ENCODE results near the gene GART.
"Not testable (repeated sequence)": the region's sequence is repeated elsewhere in the genome, so short reads cannot be mapped to it uniquely, and the experiment has no call there.

GART gene

DNA sequence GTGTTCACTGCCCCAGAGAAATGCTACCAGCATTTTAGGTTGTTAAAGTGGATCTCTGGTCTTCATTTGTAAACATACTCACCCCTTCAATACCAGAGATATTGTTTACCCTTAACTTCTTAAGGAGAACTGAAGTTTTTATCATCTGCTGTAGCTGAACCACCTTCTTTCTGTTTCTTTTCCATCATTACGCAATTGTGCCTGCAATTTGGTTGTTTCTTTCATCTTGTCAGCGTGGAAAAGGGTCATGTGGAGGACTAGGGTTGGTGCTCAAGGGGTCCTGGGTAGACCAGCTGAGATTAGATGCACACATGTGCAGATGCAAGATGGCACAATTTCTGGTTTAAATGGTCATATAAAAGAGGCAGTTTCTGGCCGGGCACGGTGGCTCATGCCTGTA lies 23.0 kb downstream of the GART start:
- H3K27ac Mint-ChIP-seq, result no peak overlapping the region
- no peak overlapping the region for H3K4me3 Mint-ChIP-seq
- intact Hi-C loops (cut with micrococcal nuclease), result no loop called here
- no peaks in the 10 kb centered on the region for H3K9me3 Mint-ChIP-seq
- H3K27me3 Mint-ChIP-seq, result no peaks in the 10 kb centered on the region
- H3K36me3 Mint-ChIP-seq (ENCODE audit: low read depth), result peaks cover 76% of the 10 kb centered on the region
- H3K4me1 Mint-ChIP-seq (ENCODE audit: low read depth), result no peaks in the 10 kb centered on the region

DNA sequence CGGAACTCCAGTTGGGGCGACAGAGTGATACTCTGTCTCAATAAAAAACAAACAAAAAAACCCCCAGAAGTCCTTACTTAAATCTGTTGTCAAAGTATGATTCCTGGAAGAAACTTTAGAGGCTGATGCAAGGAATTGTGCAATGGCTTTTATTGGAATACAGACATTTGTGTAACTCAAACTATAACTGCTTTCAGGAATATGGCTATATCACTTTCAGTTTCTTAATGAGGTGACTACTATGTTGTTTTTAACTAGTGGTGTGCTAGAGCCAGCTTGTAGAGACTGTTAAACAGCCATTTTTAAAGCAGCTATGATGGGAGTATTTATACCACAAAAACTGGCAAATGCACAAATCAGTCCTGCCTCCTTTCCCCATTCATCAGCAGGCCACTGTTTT lies 27.7 kb downstream of the GART start:
- Mint-ChIP-seq H3K4me1 (ENCODE audit: low read depth) (no peaks in the 10 kb centered on the region), H3K36me3 (ENCODE audit: low read depth) (peaks cover 91% of the 10 kb centered on the region), H3K27me3 (no peaks in the 10 kb centered on the region), H3K4me3 (no peak overlapping the region), H3K27ac (no peak overlapping the region), H3K9me3 (no peaks in the 10 kb centered on the region)
- intact Hi-C loops (cut with micrococcal nuclease), result no loop called here

DNA sequence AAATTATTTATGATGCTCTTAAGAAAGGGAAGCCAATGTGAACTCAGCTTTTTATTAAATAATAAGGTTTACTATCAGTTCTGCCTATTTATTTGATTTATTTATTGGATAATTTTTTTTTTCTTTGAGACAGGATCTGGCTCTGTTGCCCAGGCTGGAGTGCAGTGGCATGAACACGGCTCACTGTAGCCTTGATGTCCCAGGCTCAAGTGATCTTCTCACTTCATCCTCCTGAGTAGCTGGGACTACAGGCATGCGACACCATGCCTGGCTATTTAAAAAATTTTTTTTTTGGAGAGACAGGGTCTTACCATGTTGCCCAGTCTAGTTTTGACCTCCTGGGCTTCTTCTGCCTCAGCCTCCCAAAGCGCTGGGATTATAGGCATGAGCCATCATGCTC lies 29.4 kb downstream of the GART start:
- H3K27me3 Mint-ChIP-seq, result no peaks in the 10 kb centered on the region
- peaks cover 95% of the 10 kb centered on the region for H3K36me3 Mint-ChIP-seq (ENCODE audit: low read depth)
- H3K4me1 Mint-ChIP-seq (ENCODE audit: low read depth), result no peaks in the 10 kb centered on the region
- intact Hi-C loops (cut with micrococcal nuclease), result no loop called here
- H3K9me3 Mint-ChIP-seq, result no peaks in the 10 kb centered on the region
- H3K27ac Mint-ChIP-seq, result no peak overlapping the region
- no peak overlapping the region for H3K4me3 Mint-ChIP-seq

DNA sequence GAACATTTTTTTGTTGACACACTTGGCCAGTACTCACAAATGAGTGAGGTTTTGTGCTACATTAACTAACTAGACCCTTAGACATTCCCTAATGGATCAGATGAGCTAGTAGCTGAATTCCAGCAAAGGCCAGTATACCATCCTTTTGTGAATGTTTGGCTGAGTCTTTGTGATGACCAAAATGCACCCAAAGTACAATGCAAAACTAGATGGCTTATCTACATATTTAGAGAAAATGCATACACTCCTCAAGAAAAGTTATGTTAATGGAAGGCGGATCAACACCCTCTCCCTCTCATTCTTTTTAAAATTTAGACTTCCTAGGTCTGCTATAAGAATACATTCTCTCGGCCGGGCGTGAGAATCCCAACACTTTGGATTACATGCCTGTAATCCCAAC lies 30.3 kb downstream of the GART start:
- Mint-ChIP-seq H3K27ac (no peak overlapping the region), H3K36me3 (ENCODE audit: low read depth) (peaks cover 95% of the 10 kb centered on the region), H3K4me1 (ENCODE audit: low read depth) (no peaks in the 10 kb centered on the region), H3K4me3 (no peak overlapping the region), H3K27me3 (no peaks in the 10 kb centered on the region), H3K9me3 (no peaks in the 10 kb centered on the region)
- intact Hi-C loops (cut with micrococcal nuclease), result no loop called here

DNA sequence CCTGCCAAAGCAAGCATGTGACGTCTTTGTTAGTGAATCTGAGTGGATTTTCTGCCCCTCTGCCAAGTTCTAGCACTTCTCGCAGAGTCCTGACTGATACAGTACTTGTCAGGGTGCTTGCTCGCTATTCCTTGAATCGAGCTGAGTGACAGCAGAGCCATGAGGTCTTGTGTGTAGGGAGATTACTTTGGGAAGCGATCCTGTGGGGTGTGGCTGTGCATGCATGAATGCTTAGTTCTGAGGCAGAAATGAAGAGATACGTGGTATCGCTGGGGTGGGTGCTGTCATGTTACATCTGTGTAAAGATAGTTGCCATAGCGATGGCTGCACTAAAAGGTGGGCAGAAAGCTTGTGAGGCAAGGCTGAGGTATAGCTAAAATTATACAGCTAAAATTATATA lies 31.1 kb downstream of the GART start:
- intact Hi-C loops (cut with micrococcal nuclease), result no loop called here
- Mint-ChIP-seq H3K4me1 (ENCODE audit: low read depth) (no peaks in the 10 kb centered on the region), H3K36me3 (ENCODE audit: low read depth) (peaks cover 95% of the 10 kb centered on the region), H3K9me3 (no peaks in the 10 kb centered on the region), H3K27me3 (no peaks in the 10 kb centered on the region), H3K4me3 (no peak overlapping the region), H3K27ac (no peak overlapping the region)

DNA sequence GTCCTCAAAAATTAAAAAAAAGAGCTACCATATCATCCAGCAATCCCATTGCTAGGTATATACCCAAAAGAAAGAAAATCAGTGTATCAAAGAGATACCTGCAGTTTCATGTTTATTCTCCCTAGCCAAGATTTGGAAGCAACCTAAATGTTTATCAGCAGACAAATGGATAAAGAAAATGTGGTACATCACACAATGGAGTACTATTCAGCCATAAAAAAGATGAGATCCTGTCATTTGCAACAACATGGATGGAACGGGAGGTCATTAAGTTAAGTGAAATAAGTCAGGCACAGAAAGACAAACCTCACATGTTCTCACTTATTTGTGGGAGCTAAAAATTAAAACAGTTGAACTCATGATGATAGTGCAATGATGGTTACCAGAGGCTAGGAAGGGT lies 34.9 kb downstream of the GART start:
- intact Hi-C loops (cut with micrococcal nuclease); H3K27ac Mint-ChIP-seq; H3K4me3 Mint-ChIP-seq; H3K27me3 Mint-ChIP-seq; H3K4me1 Mint-ChIP-seq (ENCODE audit: low read depth); H3K9me3 Mint-ChIP-seq: not testable (repeated sequence)
- H3K36me3 Mint-ChIP-seq (ENCODE audit: low read depth), result peaks cover 95% of the 10 kb centered on the region

DNA sequence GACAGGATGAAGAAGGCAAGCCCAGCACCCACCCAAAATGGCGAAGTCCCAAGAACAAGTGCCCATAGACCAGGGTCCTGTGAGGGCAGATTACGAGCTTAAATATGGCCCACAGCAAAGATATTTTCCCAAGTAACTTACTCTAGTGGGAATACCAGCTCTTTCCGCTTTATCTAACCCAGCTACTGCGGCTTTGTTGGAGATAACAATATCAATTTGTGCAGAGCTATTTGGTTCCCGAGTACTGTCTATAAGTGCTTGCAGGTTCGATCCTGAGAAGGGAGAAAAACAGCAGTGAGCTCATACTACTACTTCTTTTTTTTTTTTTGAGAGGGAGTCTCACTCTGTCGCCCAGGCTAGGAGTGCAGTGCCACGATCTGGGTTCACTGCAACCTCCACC lies 36.1 kb downstream of the GART start:
- intact Hi-C loops (cut with micrococcal nuclease), result no loop called here
- Mint-ChIP-seq H3K4me3 (no peak overlapping the region), H3K4me1 (ENCODE audit: low read depth) (no peaks in the 10 kb centered on the region), H3K27ac (no peak overlapping the region), H3K27me3 (no peaks in the 10 kb centered on the region), H3K36me3 (ENCODE audit: low read depth) (peaks cover 91% of the 10 kb centered on the region), H3K9me3 (no peaks in the 10 kb centered on the region)

DNA sequence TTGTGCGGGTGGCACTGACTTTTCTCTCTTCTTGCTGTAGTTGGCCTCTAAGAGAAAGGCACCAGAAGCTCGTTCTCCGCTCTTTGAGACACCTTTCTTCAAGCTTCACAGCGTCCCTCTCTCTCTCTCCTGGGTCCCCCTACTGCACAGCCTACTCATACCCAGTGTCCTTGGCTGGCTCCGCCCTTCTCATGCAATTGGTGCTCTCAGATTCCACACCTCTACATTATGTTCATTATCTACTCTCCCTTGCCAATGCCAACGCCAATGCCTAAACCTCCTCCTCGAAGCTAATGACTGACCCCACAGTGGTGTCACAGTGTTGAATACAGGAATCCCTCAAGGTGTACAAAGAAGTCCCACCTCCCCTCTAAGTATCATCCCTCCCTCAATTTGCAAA lies 45.6 kb downstream of the GART start:
- H3K27ac Mint-ChIP-seq, result no peak overlapping the region
- no peaks in the 10 kb centered on the region for H3K4me1 Mint-ChIP-seq (ENCODE audit: low read depth)
- intact Hi-C loops (cut with micrococcal nuclease), result no loop called here
- H3K36me3 Mint-ChIP-seq (ENCODE audit: low read depth), result peaks cover 7% of the 10 kb centered on the region
- peaks cover 2% of the 10 kb centered on the region for H3K27me3 Mint-ChIP-seq
- H3K4me3 Mint-ChIP-seq, result no peak overlapping the region
- no peaks in the 10 kb centered on the region for H3K9me3 Mint-ChIP-seq

DNA sequence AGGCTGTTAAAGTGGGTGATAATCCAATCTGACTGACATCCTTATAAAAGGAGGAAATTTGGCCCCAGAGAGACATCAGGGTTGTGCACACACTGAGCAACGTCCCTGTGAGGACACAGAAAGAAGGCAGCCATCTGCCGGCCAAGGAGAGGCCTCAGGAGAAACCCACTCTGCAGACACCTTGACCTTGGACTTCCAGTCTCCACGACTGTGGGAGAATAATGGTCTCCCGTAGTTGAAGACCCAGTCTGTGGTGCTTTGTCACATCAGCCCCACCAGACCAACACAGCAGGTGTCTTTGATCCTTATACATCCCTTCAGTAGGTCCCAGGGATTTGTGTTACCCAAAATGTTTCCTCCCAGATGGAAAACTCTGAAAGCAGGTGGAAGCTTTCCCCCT lies 46.2 kb downstream of the GART start:
- Mint-ChIP-seq H3K4me3 (no peak overlapping the region), H3K9me3 (no peaks in the 10 kb centered on the region), H3K27ac (no peak overlapping the region), H3K27me3 (peaks cover 2% of the 10 kb centered on the region), H3K36me3 (ENCODE audit: low read depth) (peaks cover 8% of the 10 kb centered on the region), H3K4me1 (ENCODE audit: low read depth) (no peaks in the 10 kb centered on the region)
- intact Hi-C loops (cut with micrococcal nuclease), result no loop called here

DNA sequence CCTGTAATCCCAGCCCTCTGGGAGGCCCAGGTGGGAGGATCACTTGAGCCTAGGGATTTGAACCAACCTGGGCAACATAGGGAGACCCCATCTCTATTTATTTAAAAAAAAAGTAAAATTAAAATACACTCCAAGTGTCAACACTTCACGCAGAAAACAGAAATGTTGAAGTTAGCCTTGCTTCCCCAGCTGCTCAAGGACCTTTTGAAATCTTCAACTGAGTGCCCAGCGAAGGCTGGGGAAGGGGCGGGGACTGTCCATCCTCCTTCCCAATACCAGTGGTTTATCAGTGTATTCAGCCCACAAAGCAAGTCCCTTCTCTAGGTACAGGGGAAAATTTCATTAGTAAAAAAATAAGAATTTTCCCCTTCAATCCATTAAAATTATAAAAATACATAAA lies 48.2 kb downstream of the GART start:
- H3K4me1 Mint-ChIP-seq (ENCODE audit: low read depth), result no peaks in the 10 kb centered on the region
- intact Hi-C loops (cut with micrococcal nuclease), result loop anchor here (5.0 kb wide), 1 partner anchor 49 kb away; the partner anchor contains the start of genes GART and SON
- H3K27me3 Mint-ChIP-seq, result peaks cover 2% of the 10 kb centered on the region
- no peaks in the 10 kb centered on the region for H3K9me3 Mint-ChIP-seq
- no peak overlapping the region for H3K27ac Mint-ChIP-seq
- no peak overlapping the region for H3K4me3 Mint-ChIP-seq
- H3K36me3 Mint-ChIP-seq (ENCODE audit: low read depth), result peaks cover 14% of the 10 kb centered on the region

DNA sequence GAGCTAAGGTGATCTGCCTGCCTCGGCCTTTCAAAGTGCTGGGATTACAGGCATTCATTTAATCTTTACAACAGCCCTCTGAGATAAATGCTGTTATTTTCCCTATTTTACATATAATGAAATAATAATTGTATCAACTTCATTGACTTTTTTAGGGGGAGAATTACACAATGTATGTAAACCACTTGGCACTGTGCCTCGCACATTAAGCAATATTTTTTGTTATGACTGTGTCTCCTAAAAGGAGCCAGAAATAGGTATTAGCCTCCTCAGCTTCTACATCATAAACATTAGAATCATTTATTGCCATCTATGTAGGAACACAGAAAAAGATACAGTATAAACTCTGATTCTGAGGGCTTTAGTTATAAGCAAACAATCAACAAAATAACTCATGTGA lies 49.3 kb downstream of the GART start:
- intact Hi-C loops (cut with micrococcal nuclease), result loop anchor here (5.0 kb wide), 1 partner anchor 50 kb away; the partner anchor contains the start of genes GART and SON
- Mint-ChIP-seq H3K4me3 (no peak overlapping the region), H3K4me1 (ENCODE audit: low read depth) (no peaks in the 10 kb centered on the region), H3K36me3 (ENCODE audit: low read depth) (peaks cover 19% of the 10 kb centered on the region), H3K27ac (peak overlapping the region; percentile 90), H3K27me3 (peaks cover 2% of the 10 kb centered on the region), H3K9me3 (no peaks in the 10 kb centered on the region)

DNA sequence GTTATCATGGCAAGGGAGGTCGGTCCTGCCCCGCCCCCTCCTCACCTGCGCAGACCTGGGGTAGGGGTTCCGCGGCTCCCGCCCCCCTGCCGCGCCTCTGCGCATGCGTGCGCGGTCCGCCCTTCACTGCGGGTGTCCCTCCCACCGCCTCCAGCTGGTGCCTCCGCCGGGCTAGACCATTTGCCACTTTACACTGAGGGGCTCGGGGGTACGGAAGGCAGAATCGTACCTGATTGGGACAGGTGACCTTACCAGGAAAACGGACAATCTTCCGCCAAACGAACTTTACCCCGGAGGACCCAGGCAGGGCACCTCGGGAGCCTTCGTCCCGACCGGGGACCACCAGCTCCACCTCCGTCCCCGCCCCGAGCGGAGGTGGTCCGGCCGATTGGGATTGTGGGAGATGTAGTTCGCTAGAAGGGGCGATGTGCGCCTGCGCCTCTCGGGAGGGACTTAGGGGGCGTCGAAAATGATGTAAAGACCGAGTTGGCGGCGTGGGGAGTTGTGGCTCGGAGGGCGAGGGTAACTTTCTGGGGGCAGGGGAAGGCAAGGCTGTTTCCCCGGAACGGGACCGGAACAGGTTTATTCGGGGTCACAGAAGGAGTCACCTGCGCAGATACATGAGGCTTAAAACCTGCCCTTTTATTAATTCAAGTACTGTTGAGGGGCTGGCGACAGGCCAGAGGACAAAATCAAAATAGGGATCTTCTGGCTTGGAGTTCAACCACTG lies 50.4 kb downstream of the GART start, which contains the start of gene DNAJC28:
DNAJC28 (minus strand) TSS at position 344 of the 730 bp plus-strand sequence. CDS start 2,323 bp downstream, outside the sequence.
- Mint-ChIP-seq H3K4me1 (ENCODE audit: low read depth) (no peaks in the 10 kb centered on the region), H3K27me3 (peaks cover 2% of the 10 kb centered on the region), H3K27ac (peak within 1 kb of the TSS; percentile 90), H3K9me3 (no peaks in the 10 kb centered on the region), H3K36me3 (ENCODE audit: low read depth) (peaks cover 19% of the 10 kb centered on the region), H3K4me3 (peak within 1 kb of the TSS; percentile 82)
- intact Hi-C loops (cut with micrococcal nuclease), result loop anchor here (1.0 to 5.0 kb wide), 2 partner anchors 11 to 51 kb away; partner anchors contain the start of genes GART and SON

DNA sequence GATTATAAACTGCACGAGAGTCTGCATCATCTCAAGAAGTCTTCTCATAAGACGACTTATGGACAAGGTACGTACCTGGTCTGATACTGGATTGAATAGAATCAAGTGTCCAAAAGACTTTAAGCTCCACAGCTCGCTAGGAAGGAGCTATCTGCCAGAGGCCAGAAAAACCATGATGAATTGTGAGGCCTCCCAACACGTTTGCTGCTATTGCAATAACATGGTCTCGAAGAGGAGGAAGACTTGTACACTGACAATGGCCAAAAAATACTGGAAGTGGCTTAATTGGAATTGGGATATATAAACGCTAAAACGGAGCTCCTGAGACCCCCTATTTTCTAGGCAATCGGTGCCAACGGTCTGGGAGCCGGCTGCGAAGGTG lies 50.9 kb downstream of the GART start:
- Mint-ChIP-seq H3K27me3 (peaks cover under 1% of the 10 kb centered on the region), H3K4me1 (ENCODE audit: low read depth) (no peaks in the 10 kb centered on the region), H3K36me3 (ENCODE audit: low read depth) (peaks cover 19% of the 10 kb centered on the region), H3K27ac (peak overlapping the region; percentile 90), H3K9me3 (no peaks in the 10 kb centered on the region), H3K4me3 (peak overlapping the region; percentile 82)
- intact Hi-C loops (cut with micrococcal nuclease), result loop anchor here (1.0 to 5.0 kb wide), 2 partner anchors 11 to 51 kb away; partner anchors contain the start of genes GART and SON

DNA sequence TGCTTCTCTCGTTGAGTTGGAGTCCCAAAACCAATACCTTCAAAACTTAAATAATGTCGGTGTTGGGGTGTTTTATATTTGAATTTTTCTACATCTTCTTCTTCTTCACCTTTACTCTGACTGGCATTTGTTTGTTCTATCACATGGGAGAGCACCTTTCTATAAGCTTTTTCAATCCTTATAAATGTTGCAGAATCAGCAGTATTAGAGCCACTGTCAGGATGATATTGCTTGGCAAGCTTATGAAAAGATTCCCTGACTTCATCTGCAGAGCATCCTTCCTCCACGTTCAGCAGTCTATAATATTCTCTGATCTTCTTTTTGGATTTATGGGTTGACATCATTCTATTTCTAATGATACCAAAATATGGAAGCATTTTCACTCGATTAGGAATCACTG lies 53.0 kb downstream of the GART start:
- intact Hi-C loops (cut with micrococcal nuclease), result no loop called here
- no peak overlapping the region for H3K27ac Mint-ChIP-seq
- no peaks in the 10 kb centered on the region for H3K9me3 Mint-ChIP-seq
- H3K4me1 Mint-ChIP-seq (ENCODE audit: low read depth), result no peaks in the 10 kb centered on the region
- H3K27me3 Mint-ChIP-seq, result no peaks in the 10 kb centered on the region
- no peak overlapping the region for H3K4me3 Mint-ChIP-seq
- H3K36me3 Mint-ChIP-seq (ENCODE audit: low read depth), result peaks cover 19% of the 10 kb centered on the region

DNA sequence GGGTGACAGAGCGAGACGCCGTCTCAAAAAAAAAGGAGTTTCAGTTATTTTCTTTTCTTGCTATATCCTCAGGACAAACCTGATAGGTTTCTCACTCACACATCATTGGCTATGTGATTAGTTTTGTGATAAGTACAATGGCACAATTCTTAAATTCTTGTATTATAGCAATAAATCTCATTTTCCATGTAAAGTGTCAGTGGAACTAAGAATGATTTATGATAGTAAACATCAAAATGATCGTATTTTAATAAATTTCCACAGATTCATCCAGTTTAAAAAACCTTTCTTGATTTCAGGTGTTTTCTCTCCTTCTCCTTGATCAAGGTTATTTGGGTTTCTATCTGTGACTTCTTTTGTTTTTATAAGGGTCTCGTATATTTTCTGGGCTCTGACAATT lies 53.9 kb downstream of the GART start:
- Mint-ChIP-seq H3K4me1 (ENCODE audit: low read depth) (no peaks in the 10 kb centered on the region), H3K4me3 (no peak overlapping the region), H3K36me3 (ENCODE audit: low read depth) (peaks cover 19% of the 10 kb centered on the region), H3K9me3 (no peaks in the 10 kb centered on the region), H3K27me3 (no peaks in the 10 kb centered on the region), H3K27ac (no peak overlapping the region)
- intact Hi-C loops (cut with micrococcal nuclease), result no loop called here
